ENCODE data around the gene CFAP107. TPM values are rescaled to one million over a fixed set of nuclear protein-coding genes. Genes with fewer than 3 reads are reported as not detected.

Gene CFAP107
- total RNA-seq, 2 experiments from 2014 or later: not detected

DNA sequence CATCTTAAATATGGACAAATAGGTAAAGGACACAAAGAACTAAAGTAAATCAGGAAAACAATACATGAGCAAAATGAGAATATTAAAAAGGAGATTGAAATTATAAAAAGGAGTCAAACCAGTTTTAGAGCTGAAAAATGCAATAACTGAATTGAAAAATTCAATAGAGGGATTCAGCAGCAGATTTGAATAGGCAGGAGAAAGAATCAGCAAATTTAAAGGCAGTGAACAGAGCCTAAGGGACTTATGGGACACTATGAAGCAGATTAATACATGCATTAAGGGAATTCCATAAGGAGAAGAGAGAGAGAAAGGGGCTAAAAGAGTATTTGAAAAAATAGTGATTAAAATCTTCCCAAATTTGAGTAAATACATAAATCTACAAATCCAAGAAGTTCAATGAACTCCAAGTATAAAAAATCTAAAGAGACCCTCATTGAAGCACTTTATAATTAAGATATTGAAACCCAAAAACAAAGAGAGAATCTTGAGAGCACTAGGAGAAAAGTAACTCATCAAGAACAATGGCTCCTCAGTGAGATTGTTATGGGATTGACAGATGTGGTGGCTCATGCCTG, 2.9 kb downstream of the CFAP107 start:
- ChIA-PET POLR2A (no interaction called here), CTCF (no interaction called here)
- Mint-ChIP-seq H3K4me1 (ENCODE audit: low read depth) (peaks cover 8% of the 10 kb centered on the region), H3K36me3 (ENCODE audit: low read depth) (no peaks in the 10 kb centered on the region), H3K27ac (no peak overlapping the region), H3K9me3 (ENCODE audit: insufficient read depth) (peaks cover 12% of the 10 kb centered on the region), H3K27me3 (ENCODE audit: low read depth) (peaks cover 33% of the 10 kb centered on the region), H3K4me3 (no peak overlapping the region)
- no peak for ATAC-seq
- DNase-seq: no peak

DNA sequence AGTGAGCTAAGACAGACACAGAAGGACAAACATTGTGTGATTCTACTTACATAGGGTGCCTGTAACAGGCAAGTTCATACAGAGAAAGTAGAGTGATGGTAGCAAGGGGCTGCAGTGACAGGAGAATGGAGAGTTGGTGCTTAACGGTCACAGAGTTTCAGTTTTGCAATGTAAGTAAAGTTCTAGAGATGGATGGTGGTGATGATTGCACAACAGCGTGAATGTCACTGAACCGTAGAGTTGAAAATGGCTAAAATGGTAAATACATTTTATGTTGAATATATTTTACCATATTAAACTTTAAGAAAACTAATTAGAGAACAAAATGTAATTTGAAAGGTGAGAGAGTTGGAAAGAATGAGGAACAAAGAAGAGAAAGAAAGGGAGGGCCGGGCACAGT, 8.7 kb downstream of the CFAP107 start:
- DNase-seq (no peak), ATAC-seq (no peak)
- Mint-ChIP-seq H3K4me1 (ENCODE audit: low read depth) (no peaks in the 10 kb centered on the region), H3K36me3 (ENCODE audit: low read depth) (no peaks in the 10 kb centered on the region), H3K9me3 (ENCODE audit: insufficient read depth) (no peaks in the 10 kb centered on the region), H3K27ac (no peak overlapping the region), H3K27me3 (ENCODE audit: low read depth) (peaks cover 26% of the 10 kb centered on the region), H3K4me3 (no peak overlapping the region)
- ChIA-PET POLR2A (no interaction called here), CTCF (no interaction called here)

DNA sequence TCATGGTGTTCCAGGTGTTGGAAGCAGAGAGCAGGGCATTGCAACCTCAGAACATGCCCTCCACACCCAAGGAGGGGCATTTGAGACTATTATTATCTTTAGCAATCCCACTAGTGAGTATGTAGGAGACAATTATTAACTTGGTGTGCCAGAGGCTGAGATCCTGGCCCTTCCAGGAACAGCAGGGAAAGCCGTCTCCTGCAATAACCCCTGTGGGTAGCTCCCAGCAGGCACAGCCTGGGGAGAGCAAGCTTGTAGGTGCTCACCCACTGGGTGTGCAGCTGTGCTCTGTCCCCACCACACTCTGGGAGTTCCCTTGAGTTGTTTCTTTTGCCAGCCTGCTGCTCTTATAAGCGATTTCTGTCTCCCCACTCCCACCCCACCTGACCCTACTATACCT, 10.3 kb downstream of the CFAP107 start:
- H3K36me3 Mint-ChIP-seq (ENCODE audit: low read depth): no peaks in the 10 kb centered on the region

DNA sequence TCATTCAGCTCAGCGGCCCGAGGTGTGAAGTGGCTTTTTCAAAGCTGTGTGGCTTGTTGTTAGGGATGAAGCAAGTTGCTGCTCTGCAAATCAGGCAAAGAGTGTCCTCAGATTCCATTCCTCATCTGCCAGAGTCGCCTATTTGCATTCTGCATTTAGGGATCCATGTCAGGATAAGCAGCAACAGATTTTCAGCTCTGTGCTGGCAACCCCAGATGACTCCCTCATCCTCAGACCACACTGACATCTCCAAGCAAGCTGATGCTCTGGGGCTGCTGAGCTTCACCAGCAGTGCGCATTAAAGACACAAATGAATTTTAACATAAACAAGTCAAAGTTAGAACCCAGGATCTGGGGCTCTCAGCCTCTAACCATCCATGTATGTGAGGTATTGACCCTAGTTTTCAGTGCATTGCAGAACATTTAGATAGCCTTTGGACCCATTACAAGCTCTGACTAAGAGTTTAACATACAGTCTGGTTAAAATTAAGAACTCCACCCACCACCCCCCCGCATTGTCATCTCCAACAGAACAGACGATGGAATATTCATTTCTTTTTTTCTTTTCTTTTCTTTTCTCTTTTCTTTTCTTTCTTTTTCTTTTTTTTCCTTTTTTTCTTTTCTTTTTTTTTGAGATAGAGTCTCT, 10.9 kb downstream of the CFAP107 start:
- Mint-ChIP-seq H3K36me3 (ENCODE audit: low read depth) (no peaks in the 10 kb centered on the region), H3K4me3 (no peak overlapping the region), H3K9me3 (ENCODE audit: insufficient read depth) (no peaks in the 10 kb centered on the region), H3K4me1 (ENCODE audit: low read depth) (no peaks in the 10 kb centered on the region), H3K27ac (no peak overlapping the region), H3K27me3 (ENCODE audit: low read depth) (peaks cover 21% of the 10 kb centered on the region)
- no peak for ATAC-seq
- no peak for DNase-seq
- ChIA-PET CTCF (no interaction called here), POLR2A (no interaction called here)

More for the DNA sequence above, 10.3 kb downstream of the CFAP107 start:
- H3K4me3 Mint-ChIP-seq: no peak overlapping the region
- H3K9me3 Mint-ChIP-seq (ENCODE audit: insufficient read depth): no peaks in the 10 kb centered on the region
- H3K27ac Mint-ChIP-seq: no peak overlapping the region
- CTCF ChIA-PET: no interaction called here
- H3K4me1 Mint-ChIP-seq (ENCODE audit: low read depth): no peaks in the 10 kb centered on the region
- peaks cover 21% of the 10 kb centered on the region for H3K27me3 Mint-ChIP-seq (ENCODE audit: low read depth)
- DNase-seq: no peak
- POLR2A ChIA-PET: no interaction called here
- ATAC-seq: no peak

DNA sequence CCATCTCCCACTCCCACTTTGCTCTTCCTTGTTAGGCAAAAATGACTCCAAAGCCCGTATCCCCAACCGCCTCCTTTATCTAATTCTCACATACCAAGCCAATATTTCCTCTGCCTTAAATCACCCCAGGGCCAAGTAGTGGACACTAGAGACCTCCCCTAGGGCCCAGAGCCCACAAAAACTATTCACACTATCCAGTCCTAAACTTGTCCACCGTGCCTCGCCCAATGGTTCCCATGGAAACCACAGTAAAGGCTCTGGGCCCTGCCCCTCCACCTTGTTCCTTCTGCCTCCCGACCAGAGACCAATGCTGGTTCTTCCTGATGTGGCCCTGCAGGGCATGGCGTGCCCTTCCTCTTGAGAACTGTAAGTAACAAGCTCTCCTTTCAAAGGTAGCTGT, 11.8 kb downstream of the CFAP107 start:
- ChIA-PET CTCF (no interaction called here), POLR2A (no interaction called here)
- Mint-ChIP-seq H3K4me1 (ENCODE audit: low read depth) (no peaks in the 10 kb centered on the region), H3K27ac (no peak overlapping the region), H3K9me3 (ENCODE audit: insufficient read depth) (no peaks in the 10 kb centered on the region), H3K27me3 (ENCODE audit: low read depth) (peaks cover 19% of the 10 kb centered on the region), H3K36me3 (ENCODE audit: low read depth) (no peaks in the 10 kb centered on the region), H3K4me3 (no peak overlapping the region)
- DNase-seq (no peak), ATAC-seq (no peak)

DNA sequence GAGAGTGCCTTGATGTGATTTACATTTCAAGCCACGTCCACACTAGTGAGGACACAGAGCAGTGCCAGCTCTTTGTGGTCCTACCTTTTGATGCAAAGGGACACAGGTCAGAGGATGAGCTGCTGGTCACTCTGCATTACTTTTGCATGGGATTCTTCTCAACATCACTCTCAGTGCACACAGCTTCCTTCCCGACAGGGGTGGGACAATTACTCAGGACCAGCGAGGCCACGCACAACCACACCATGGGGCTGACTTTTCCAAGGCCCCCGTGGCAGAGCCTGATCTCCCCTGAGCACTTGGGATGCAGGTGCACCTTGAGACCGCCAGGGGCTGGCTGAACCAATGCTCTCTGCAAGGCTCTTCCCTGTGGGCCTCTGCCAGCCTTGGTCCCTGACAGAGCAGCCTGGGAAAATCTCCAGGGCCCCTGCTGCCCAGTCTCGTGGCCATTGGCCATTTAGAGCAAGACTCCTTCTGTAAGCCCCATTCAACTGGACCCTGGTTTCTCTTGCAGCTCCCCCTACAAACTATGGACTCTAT, 14.3 kb downstream of the CFAP107 start:
- Mint-ChIP-seq H3K36me3 (ENCODE audit: low read depth) (no peaks in the 10 kb centered on the region), H3K4me1 (ENCODE audit: low read depth) (no peaks in the 10 kb centered on the region), H3K27me3 (ENCODE audit: low read depth) (peaks cover 9% of the 10 kb centered on the region), H3K4me3 (no peak overlapping the region), H3K9me3 (ENCODE audit: insufficient read depth) (no peaks in the 10 kb centered on the region), H3K27ac (no peak overlapping the region)
- POLR2A ChIA-PET: no interaction called here
- no peak for ATAC-seq
- CTCF ChIA-PET: no interaction called here
- no peak for DNase-seq

DNA sequence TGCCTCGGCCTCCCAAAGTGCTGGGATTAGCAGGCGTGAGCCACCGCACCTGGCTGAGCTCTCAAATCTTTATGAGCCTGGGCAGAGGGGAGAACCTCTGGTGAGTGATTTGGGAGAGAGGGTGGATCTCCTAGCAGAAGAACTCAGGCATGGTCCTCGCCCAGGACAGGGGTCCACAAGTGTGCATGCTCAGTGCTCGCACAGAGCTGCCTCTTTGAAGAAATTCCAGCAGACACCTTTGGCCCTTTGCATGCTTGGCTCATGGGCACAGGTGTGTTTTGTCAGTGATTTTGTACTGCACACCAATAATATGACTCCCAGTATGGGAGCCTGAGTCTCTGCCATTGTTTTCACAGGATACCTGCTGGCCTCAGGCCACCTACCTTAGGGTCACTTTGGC, 15.8 kb downstream of the CFAP107 start:
- CTCF ChIA-PET: no interaction called here
- ATAC-seq: no peak
- H3K27me3 Mint-ChIP-seq (ENCODE audit: low read depth): peaks cover 18% of the 10 kb centered on the region

DNA sequence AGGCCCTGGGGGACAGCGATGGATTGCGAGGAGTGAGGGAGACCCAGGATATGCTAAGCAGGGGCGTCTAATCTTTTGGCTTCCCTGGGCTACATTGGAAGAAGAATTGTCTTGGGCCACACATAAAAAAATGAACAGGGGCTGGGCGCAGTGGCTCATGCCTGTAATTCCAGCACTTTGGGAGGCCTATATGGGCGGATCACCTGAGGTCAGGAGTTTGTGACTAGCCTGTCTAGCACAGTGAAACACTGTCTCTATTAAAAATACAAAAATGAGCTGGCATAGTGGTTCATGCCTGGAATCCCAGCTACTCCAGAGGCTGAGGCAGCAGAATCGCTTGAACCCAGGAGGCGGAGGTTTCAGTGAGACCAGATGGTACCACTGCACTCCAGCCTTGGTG, 16.8 kb downstream of the CFAP107 start:
- ATAC-seq: no peak
- CTCF ChIA-PET: no interaction called here
- Mint-ChIP-seq H3K9me3 (ENCODE audit: insufficient read depth) (no peaks in the 10 kb centered on the region), H3K4me1 (ENCODE audit: low read depth) (no peaks in the 10 kb centered on the region), H3K36me3 (ENCODE audit: low read depth) (no peaks in the 10 kb centered on the region), H3K4me3 (no peak overlapping the region), H3K27ac (no peak overlapping the region), H3K27me3 (ENCODE audit: low read depth) (peaks cover 25% of the 10 kb centered on the region)
- POLR2A ChIA-PET: no interaction called here
- no peak for DNase-seq

More for the DNA sequence above, 15.8 kb downstream of the CFAP107 start:
- H3K9me3 Mint-ChIP-seq (ENCODE audit: insufficient read depth): no peaks in the 10 kb centered on the region
- H3K36me3 Mint-ChIP-seq (ENCODE audit: low read depth): no peaks in the 10 kb centered on the region
- H3K4me3 Mint-ChIP-seq: no peak overlapping the region
- no peaks in the 10 kb centered on the region for H3K4me1 Mint-ChIP-seq (ENCODE audit: low read depth)
- H3K27ac Mint-ChIP-seq: no peak overlapping the region
- DNase-seq: no peak
- POLR2A ChIA-PET: no interaction called here

DNA sequence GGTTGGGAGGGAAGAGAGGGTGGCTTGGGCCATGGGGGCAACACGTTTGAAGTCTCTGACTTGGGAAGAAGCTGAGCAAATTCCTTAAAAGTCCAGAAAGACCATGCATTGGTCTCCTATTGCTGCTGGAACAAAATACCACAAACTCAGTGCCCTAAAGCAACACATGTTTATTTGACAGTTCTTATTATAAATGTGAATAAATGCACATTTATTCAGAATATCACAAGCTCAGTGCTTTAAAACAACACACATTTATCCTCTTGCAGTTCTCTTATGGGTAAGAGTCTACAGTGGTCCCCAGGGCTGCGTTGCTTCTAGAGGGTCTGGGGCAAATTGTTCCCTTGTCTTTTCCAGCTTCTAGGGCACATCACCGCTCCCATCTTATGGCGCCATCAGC, 17.5 kb downstream of the CFAP107 start:
- DNase-seq (no peak), ATAC-seq (no peak)
- peaks cover 21% of the 10 kb centered on the region for H3K27me3 Mint-ChIP-seq (ENCODE audit: low read depth)
- no peak overlapping the region for H3K4me3 Mint-ChIP-seq
- no peaks in the 10 kb centered on the region for H3K9me3 Mint-ChIP-seq (ENCODE audit: insufficient read depth)
- ChIA-PET CTCF (no interaction called here), POLR2A (no interaction called here)
- H3K4me1 Mint-ChIP-seq (ENCODE audit: low read depth): no peaks in the 10 kb centered on the region
- H3K27ac Mint-ChIP-seq: no peak overlapping the region
- H3K36me3 Mint-ChIP-seq (ENCODE audit: low read depth): no peaks in the 10 kb centered on the region

DNA sequence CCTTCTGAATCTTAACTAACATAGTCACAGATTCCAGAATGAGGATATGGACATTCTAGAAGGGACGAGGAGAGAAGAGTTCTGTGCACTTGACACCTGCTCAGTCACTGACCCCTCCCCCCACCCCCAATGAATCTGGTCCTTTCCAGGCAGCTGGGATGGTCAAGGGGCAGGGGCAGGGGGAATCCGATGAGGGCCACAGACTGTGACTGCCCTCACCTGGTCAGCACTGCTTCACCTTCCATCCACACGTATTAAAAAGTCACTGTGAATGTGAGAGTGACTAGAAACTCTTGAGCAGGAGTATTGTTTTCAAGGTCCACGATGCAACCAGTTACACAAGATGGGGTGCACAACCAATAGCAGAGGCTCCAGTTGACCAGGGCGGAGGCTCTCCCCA, 18.0 kb downstream of the CFAP107 start:
- ATAC-seq (no peak), DNase-seq (no peak)
- CTCF ChIA-PET: no interaction called here
- Mint-ChIP-seq H3K9me3 (ENCODE audit: insufficient read depth) (no peaks in the 10 kb centered on the region), H3K4me3 (no peak overlapping the region), H3K27ac (no peak overlapping the region), H3K27me3 (ENCODE audit: low read depth) (peaks cover 21% of the 10 kb centered on the region), H3K36me3 (ENCODE audit: low read depth) (no peaks in the 10 kb centered on the region), H3K4me1 (ENCODE audit: low read depth) (no peaks in the 10 kb centered on the region)
- POLR2A ChIA-PET: no interaction called here

DNA sequence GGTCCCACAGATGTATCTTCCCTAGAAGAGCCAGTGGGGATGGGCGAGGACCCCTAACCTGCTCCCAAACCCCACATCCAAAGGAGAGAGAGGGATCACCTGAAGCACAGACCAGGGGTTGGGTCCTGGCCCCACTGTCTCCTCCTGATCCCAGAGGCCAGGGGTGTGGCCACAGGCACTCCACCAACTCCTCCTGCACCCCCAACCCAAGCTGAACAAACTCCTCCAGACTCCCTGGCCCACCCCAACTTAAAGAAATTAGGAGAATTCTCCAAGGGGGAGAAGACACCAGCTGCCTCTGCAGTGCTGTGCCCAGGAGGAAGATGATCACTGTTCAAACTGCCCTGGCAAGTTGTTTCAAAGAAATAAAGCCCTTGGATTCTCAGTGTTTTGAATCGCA, 23.0 kb downstream of the CFAP107 start:
- Mint-ChIP-seq H3K27me3 (ENCODE audit: low read depth) (peaks cover 26% of the 10 kb centered on the region), H3K27ac (no peak overlapping the region), H3K4me3 (no peak overlapping the region), H3K36me3 (ENCODE audit: low read depth) (no peaks in the 10 kb centered on the region), H3K4me1 (ENCODE audit: low read depth) (no peaks in the 10 kb centered on the region), H3K9me3 (ENCODE audit: insufficient read depth) (no peaks in the 10 kb centered on the region)
- ChIA-PET POLR2A (no interaction called here), CTCF (no interaction called here)
- ATAC-seq (no peak), DNase-seq (no peak)

DNA sequence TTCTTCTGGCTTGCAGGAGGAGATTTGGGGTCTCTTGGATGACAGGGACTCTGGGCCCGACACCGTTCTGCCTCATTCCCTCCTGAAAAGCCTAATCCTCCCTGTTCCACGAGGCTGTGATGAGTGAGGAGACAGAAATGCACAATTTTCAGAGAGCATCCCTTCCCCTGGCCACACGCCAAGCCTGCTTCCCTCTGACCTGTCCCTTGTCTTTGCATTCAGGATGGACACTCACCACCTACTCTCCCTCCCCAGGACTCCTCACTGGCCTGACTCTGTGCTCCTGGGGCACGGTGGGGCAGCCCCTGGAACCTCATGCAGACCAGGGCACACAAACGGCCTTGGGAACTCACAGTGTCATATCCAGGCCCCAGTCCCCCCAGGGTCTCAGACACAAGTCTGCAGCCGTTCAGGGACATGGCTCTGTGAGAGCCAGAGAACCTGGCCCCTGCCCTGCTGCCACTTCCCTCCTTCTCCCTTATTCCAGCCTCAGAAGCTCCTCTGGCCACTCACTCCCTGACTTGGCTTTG, 24.0 kb downstream of the CFAP107 start:
- H3K4me3 Mint-ChIP-seq: no peak overlapping the region
- H3K4me1 Mint-ChIP-seq (ENCODE audit: low read depth): no peaks in the 10 kb centered on the region
- no peak overlapping the region for H3K27ac Mint-ChIP-seq
- H3K36me3 Mint-ChIP-seq (ENCODE audit: low read depth): no peaks in the 10 kb centered on the region
- ChIA-PET CTCF (no interaction called here), POLR2A (no interaction called here)
- no peak for ATAC-seq
- H3K27me3 Mint-ChIP-seq (ENCODE audit: low read depth): peaks cover 26% of the 10 kb centered on the region
- DNase-seq: no peak
- no peaks in the 10 kb centered on the region for H3K9me3 Mint-ChIP-seq (ENCODE audit: insufficient read depth)

DNA sequence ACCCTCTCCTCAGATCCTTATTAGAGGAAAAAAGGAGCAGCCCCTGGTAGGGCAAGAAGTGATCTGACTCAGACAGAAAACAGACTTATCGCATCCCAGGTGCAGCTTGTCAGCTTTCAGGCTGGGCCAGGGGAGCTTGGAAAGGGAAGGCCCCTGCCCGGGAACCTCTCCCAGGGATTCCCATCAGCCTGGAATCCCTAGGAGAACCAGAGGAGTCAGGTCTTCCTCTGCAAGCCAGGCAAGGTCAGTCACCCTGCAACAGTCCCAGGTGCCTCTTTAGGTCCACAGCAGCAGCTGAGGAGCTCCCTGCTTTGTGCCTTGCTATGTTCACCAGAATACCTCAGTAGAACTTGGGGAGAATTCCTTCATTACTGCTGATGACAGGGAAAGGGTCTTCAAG, 24.6 kb downstream of the CFAP107 start:
- H3K36me3 Mint-ChIP-seq (ENCODE audit: low read depth): no peaks in the 10 kb centered on the region
- ATAC-seq: no peak
- CTCF ChIA-PET: no interaction called here
- H3K27me3 Mint-ChIP-seq (ENCODE audit: low read depth): peaks cover 24% of the 10 kb centered on the region
- H3K4me3 Mint-ChIP-seq: no peak overlapping the region
- no peaks in the 10 kb centered on the region for H3K4me1 Mint-ChIP-seq (ENCODE audit: low read depth)
- no peaks in the 10 kb centered on the region for H3K9me3 Mint-ChIP-seq (ENCODE audit: insufficient read depth)
- DNase-seq: no peak
- POLR2A ChIA-PET: no interaction called here
- no peak overlapping the region for H3K27ac Mint-ChIP-seq

All from activated CD8-positive, alpha-beta T cell treated with anti-CD3 and anti-CD28 coated beads, Interleukin-2, amount 10 ng/mL, durations not matched to agents 7 days and 5 days (primary cell).